Measurements from ENCODE around the gene CISH.

The CISH gene

GRCh38 chr3:50602595-50603191 lies 8.9 kb downstream of the CISH start:
- no peak for DNase-seq (ENCODE audit: low read depth)
- no peak overlapping the region for H3K4me3 ChIP-seq (ENCODE audit: low read depth, low read length)

GRCh38 chr3:50600841-50601591 lies 10.6 kb downstream of the CISH start:
- peak overlapping the region; percentile 7 for H3K4me3 ChIP-seq (ENCODE audit: low read depth, low read length)
- DNase-seq (ENCODE audit: low read depth): peak; percentile 96

GRCh38 chr3:50600141-50600753 lies 11.3 kb downstream of the CISH start:
- H3K4me3 ChIP-seq (ENCODE audit: low read depth, low read length): no peak overlapping the region
- DNase-seq (ENCODE audit: low read depth): no peak

GRCh38 chr3:50599716-50600118 lies 11.9 kb downstream of the CISH start:
- DNase-seq (ENCODE audit: low read depth): no peak
- no peak overlapping the region for H3K4me3 ChIP-seq (ENCODE audit: low read depth, low read length)

- no peak overlapping the region for H3K4me3 ChIP-seq (ENCODE audit: low read depth, low read length)
- no peak for DNase-seq (ENCODE audit: low read depth)
Measured at GRCh38 chr3:50599115-50599715, 12.4 kb downstream of the CISH start.

GRCh38 chr3:50594253-50594785 lies 17.3 kb downstream of the CISH start:
- no peak for DNase-seq (ENCODE audit: low read depth)
- H3K4me3 ChIP-seq (ENCODE audit: low read depth, low read length): no peak overlapping the region

- DNase-seq (ENCODE audit: low read depth): no peak
- H3K4me3 ChIP-seq (ENCODE audit: low read depth, low read length): no peak overlapping the region
Measured at GRCh38 chr3:50592568-50592967, 19.0 kb downstream of the CISH start.

GRCh38 chr3:50591196-50591741 lies 20.3 kb downstream of the CISH start:
- H3K4me3 ChIP-seq (ENCODE audit: low read depth, low read length): no peak overlapping the region
- DNase-seq (ENCODE audit: low read depth): no peak

- no peak overlapping the region for H3K4me3 ChIP-seq (ENCODE audit: low read depth, low read length)
- no peak for DNase-seq (ENCODE audit: low read depth)
Measured at GRCh38 chr3:50588759-50589433, 22.7 kb downstream of the CISH start.

GRCh38 chr3:50587806-50588758 lies 23.5 kb downstream of the CISH start:
- no peak for DNase-seq (ENCODE audit: low read depth)
- H3K4me3 ChIP-seq (ENCODE audit: low read depth, low read length): no peak overlapping the region

GRCh38 chr3:50587373-50587772 lies 24.2 kb downstream of the CISH start:
- no peak overlapping the region for H3K4me3 ChIP-seq (ENCODE audit: low read depth, low read length)
- DNase-seq (ENCODE audit: low read depth): no peak

- H3K4me3 ChIP-seq (ENCODE audit: low read depth, low read length): no peak overlapping the region
- DNase-seq (ENCODE audit: low read depth): no peak
Measured at GRCh38 chr3:50586763-50587070, 24.9 kb downstream of the CISH start.

GRCh38 chr3:50585919-50586762 lies 25.4 kb downstream of the CISH start:
- H3K4me3 ChIP-seq (ENCODE audit: low read depth, low read length): no peak overlapping the region
- no peak for DNase-seq (ENCODE audit: low read depth)

GRCh38 chr3:50584391-50584790 lies 27.2 kb downstream of the CISH start:
- no peak for DNase-seq (ENCODE audit: low read depth)
- no peak overlapping the region for H3K4me3 ChIP-seq (ENCODE audit: low read depth, low read length)

GRCh38 chr3:50583897-50584296 lies 27.7 kb downstream of the CISH start:
- no peak for DNase-seq (ENCODE audit: low read depth)
- H3K4me3 ChIP-seq (ENCODE audit: low read depth, low read length): no peak overlapping the region

- no peak for DNase-seq (ENCODE audit: low read depth)
- H3K4me3 ChIP-seq (ENCODE audit: low read depth, low read length): no peak overlapping the region
Measured at GRCh38 chr3:50582083-50582482, 29.5 kb downstream of the CISH start.

GRCh38 chr3:50581459-50581842 lies 30.1 kb downstream of the CISH start:
- no peak for DNase-seq (ENCODE audit: low read depth)
- H3K4me3 ChIP-seq (ENCODE audit: low read depth, low read length): no peak overlapping the region
